ENCODE data around the gene LETM1.

LETM1 gene

DNA sequence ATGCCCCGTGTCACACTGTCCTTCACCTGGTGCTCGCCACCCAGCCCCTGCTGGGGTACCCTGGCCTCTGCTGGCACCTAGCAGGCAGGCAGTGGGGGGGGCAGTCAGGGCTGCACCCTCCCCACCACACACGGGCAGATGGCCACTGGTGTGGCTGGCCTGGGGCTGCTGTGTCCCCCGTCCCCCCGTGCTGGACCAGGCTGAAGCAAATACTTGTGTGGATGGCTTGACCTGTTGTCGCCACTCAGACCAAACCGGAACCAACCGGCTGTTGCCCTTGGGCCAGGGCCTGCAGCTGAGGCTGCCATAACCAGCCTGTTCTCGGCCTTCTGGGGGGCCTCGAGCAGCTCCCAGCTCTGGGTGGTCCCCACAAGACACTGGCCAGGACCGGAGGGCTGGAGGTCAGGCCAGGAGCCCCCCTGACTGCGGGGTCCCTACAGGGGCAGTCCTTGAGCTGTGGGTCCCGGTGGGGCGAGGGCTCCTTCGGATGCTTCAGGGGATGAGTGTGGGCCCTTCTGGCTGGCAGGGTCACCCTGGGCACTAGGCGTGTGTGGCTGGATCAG, 58.6 kb downstream of the LETM1 start:
- in situ Hi-C loops (cut with MboI; ENCODE audit: low sequenced_read_pairs) = no loop called here

DNA sequence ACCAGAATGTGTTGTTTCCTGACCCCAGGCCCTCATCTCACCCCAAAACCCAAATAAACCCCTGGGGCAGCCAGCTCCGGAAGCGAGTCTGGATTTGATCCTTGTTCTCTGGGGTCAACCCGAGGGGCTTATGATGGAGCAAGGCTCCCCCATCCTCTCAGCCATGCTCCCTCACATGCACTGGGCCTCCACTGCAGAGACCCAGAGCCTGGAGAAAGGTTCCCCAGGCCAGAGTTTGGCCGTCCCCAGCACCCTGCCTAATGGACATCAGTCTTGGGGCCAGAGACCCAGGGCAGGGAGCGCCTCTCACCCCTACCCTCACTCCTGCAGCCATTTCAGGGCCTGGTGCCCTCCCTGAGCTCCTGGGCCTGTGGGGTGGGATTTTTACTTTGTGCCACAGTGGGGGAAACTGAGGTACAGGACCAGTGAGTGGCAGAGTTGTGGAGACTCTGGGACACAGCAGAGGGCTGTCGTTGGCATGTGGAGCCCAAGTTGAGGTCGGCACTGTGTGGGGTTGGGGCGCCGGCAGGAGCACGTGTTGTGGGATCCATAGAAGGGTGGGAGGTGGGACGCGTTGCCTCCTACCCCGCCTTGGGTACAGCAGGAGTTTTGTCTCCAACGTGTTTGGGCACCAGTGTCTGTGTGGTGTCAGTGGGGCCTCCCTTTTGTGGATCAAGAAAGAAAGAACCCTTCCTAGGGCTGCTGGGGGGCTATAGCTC, 59.3 kb downstream of the LETM1 start:
- in situ Hi-C loops (cut with MboI; ENCODE audit: low sequenced_read_pairs) = no loop called here

DNA sequence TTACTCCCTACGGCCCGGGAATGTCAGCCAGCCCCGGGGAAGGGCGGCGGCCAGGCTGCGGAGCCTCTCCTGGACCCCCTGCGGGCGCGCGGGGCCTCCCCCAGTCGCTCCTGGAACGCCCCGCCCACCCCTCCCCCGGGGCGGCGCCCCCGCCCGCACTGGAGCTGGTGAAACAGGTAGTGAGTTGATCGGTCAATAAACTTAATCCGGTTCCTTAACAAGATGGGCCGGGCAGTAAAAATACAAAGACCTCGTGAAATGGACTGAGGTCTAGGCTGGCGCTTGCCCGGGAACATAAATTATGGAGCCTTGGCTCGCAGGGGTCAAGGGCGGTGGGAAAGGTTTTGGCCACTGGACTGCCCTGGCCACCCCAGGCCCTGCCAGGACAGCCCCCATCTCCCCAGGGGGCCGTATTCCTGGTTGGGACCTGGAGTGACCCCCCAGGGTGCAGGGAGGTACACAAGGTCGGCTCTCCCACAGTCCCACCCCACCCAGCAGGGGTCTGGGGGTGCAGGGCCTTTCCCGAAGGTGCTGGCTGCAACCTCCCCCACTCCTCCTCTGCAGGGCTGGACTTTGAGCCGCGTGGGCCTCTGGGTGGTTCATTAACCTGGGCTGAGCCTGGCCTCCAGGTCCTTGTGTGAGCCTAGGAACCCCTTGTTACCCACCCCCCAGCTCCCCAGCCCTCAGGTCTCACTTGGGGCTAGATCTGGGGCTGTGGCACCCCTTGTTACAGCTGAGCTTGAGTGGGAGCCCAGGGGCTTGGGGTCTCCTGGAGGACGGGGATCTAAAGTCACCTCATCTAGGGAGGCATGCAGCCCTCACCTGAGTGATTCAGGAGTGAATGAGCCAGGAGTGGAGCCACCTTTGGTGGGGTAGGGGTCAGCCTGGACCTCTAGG, 60.4 kb downstream of the LETM1 start:
- in situ Hi-C loops (cut with MboI; ENCODE audit: low sequenced_read_pairs) = no loop called here

DNA sequence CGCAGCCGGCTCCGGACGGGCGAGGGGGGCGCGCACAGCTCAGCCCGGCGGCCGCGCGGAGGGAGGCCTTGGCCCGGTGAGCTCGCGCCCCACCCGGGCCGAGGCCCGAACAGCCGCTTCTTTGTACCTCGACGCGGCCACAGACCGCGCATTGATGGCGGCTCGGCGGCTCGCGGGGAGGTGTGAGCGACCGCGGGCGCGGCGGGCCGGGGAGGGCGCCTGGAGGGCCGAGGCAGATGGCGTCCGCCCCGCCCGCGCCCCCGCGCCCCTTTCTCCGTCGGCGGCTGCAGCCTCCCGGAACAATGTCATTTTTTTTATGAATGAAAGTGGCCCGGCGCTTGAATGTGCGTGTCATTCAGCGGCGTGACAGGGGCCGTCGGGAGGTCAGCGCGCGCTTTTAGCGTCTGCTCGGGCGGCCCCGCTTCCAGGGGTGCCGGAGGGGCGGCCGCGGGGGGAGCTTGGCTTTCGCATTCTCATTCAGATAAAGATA, 61.1 kb downstream of the LETM1 start:
- in situ Hi-C loops (cut with MboI; ENCODE audit: low sequenced_read_pairs) = no loop called here

DNA sequence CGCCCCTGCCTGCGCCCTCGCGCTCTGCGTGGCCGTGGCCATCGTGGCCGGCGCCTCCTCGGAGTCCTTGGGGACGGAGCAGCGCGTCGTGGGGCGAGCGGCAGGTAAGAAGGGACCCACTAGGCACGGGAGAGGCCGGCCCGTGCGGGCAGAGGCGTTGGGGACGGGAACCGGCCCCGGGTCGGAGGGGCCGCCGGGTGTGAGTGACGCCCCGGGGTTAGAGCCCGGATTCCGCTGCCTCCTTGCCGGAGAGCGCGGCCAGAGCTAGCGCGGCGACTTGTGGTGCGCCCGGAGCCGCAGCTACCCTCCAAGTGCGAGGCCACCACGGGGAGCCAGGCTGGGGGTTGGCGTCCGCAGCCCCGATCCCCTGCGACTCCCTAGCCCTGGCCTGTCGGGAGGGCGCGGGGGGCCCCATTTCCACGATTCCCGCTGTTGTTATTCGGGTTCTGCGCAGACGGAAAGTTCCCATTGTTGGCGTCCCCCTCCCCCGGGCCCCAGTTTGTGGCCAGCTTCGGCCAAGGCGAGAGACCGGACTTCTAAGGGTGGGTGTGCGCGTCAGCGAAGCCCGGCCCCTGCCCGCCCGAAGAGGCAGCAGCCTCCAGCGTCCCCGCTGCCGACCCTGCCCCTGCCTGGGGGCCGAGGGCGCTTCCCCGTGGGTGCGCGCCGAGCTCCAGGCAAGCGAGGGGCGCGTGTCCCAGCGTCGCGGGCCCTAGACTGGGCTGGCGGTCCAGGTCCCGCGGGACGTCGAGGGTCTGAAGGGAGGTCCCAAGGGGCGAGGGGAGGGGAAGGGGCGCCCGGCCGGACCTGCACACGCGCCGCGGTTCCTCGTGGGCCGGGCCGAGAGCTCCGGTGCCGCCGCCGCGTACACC, 61.8 kb downstream of the LETM1 start:
- in situ Hi-C loops (cut with MboI; ENCODE audit: low sequenced_read_pairs) = no loop called here

DNA sequence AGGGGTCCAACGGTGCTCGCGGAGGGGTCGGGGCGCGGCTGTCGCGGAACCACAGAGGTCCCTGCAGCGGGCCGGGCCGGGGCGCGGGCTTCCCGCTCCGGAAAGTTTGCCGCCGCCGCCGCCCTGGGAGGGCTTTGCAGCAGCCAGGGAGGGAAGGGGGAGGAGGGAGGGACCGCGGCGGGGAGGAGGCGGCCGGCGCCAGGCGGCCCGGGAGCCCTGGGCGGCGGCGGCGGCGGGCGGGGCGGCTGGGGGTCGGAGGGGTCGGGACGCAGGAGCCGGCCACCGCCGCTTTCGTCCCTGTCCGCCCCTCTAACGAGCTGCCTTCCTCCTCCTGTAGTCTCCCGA, 62.5 kb downstream of the LETM1 start:
- in situ Hi-C loops (cut with MboI; ENCODE audit: low sequenced_read_pairs) = no loop called here

DNA sequence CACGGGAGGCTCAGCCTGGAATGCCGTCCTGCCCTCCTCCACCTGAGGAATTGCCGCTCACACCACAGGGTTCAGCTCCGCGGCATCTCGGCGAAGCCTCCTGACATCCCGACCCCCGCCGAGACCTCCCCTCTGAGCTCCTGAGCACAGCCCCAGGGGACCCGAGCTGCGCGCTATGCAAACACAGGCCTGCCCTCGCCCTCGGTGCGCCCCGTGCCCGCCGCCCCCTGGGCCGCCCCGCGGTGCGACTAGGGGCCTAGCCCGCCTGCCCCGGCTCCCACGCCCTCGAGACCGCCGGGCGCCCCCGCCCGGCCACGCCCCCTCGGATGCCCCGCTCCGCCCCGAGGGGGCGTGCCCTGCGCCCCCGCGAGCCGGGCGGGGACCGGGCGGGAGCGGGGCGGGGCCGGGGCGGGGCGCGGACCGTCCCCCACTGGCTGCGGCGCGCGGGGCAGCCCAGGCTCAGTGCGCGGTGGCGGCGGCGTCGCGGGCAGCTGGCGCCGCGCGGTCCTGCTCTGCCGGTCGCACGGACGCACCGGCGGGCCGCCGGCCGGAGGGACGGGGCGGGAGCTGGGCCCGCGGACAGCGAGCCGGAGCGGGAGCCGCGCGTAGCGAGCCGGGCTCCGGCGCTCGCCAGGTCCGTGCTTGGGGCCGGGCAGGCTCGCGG, 63.0 kb downstream of the LETM1 start, which contains the start of gene FGFR3:
FGFR3 (plus strand) TSS at position 462 of the 664 bp plus-strand sequence. CDS start 642 bp downstream, outside the sequence.
- in situ Hi-C loops (cut with MboI; ENCODE audit: low sequenced_read_pairs) = no loop called here

DNA sequence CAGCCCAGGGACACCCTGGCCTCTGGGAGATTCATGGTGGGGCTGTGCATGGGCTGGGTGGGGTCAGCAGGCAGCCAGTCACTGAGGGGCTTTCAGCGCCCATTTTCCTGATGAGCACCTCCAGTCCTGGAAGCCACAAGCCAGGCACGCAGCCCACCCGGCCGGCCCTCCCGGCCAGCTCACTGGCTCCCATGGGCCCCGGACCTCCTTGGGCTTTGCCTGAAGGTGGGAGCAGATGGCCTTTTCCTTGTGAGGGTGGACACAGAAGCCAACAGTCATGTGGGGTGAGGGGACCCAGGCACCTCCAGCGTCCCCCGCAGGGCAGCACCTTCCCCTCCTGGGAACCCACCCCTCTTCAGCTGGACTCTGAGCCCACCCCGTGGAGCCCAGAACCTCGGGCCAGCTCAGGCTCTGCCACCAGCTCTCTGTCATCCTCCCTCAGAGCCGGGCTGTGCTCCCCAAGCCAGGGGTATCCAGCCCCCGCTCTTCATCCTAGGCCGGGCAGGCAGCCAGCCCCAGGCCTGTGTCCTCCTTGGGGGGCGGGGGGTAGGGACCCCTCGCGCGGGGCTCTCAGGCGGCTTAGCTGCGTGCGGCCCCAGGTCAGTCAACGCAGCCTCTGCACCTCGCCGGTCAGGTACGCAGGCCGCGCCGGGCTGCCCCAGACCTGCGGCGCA, 63.7 kb downstream of the LETM1 start:
- in situ Hi-C loops (cut with MboI; ENCODE audit: low sequenced_read_pairs) = no loop called here

DNA sequence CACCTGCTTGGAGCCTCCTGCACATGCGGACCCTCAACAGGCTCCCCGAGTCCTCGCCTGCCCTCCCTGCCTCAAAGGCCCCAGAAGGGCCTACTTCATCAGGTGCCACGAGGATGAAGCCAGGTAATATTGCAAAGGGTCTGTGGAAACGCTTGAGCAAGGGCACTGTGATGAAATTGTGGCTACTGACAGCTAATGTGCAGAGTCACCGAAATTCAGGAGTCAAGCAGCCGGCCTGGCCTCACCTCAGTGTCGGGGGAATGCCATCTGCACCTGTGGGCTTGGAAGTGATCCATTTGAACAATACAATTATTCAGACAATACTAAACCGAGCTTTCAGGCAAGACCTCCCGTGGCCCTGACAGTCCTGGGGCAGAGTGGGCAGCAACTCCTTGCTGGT, 66.0 kb downstream of the LETM1 start:
- in situ Hi-C loops (cut with MboI; ENCODE audit: low sequenced_read_pairs) = no loop called here

DNA sequence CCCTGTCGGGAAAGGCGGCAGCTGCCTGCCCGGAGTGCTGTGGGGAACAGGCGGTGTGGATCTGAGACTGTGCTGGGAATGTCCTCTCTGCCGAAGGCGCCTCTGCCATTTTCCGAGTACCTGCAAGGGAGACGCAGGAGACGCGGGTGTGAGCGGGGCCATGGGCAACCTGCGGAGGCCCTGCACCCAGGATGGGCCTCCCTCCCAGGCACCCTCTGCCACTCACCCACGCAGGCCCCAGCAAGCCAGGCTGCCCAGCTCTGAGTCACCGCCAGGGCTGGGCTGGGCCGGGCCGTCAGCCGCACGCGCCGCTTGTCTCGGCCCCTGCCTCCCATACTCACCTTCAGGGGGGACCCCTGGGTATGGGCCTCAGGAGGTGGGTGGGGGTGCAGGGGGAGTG, 66.4 kb downstream of the LETM1 start:
- in situ Hi-C loops (cut with MboI; ENCODE audit: low sequenced_read_pairs) = no loop called here

DNA sequence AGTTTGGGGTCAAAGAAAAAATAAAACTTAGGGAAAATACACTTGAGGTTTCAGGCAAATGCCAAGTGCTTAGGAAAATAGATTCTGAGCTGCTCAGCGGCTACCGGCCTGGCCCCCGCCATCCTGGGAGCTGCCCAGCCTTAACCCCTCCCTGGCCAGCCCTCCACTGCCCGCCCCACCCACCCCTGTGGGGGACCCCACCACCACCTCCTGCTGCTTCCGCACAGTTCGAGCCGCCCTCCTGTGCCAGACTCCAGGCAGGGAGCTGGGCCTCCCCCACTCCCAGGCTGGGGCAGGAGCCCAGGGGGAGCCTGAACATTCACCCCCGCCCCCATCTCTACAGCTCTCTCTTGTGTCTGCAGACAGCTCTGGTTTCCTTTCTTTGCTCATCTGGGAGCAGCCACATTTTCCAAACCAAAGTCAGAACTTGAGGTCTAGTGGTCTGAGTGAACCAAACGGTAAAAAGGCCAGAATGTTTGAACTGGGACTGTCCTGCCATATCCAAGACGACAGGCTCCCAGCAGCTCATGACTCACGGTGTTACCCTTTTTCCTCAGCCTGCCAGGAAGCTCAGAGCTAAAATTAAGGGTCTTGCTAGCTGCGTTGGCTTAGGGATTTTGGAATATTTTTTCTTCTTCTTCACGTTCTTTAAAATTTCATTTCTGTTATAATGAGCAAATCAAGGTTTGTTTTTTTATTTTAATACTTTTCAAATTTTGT, 67.5 kb downstream of the LETM1 start:
- in situ Hi-C loops (cut with MboI; ENCODE audit: low sequenced_read_pairs) = no loop called here

DNA sequence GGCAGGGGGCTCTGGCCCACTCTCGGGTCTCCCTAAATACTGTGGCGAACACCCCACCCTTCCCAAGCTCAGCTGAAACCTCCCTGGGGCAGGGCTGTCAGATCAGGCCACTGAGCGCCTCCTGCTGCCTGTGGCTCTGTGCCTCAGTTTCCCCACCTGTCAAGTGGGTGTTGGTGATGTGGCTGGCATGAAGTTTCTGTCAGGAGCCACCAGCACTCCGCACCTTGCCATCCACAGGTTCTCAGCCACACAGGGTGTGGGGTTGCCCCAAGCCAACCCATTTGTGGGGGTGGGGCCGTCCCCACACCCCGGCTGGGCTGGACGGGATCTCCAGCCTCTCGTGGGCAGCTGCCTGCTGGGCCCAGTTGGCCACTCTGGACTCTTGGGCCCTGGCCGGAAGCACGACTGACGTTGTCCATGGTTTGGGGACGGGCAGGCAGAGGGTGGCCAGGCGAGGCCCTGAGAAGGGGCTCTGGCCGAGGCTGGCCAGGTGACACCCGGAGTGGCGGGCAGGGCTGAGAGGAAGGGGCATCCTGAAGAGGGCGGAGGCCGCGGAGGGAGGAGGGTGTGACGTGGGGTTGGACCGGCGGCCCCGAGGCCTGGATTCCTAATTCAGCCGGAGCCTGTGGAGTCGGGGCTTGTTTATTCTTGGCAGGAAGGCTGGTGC, 68.4 kb downstream of the LETM1 start:
- in situ Hi-C loops (cut with MboI; ENCODE audit: low sequenced_read_pairs) = no loop called here

DNA sequence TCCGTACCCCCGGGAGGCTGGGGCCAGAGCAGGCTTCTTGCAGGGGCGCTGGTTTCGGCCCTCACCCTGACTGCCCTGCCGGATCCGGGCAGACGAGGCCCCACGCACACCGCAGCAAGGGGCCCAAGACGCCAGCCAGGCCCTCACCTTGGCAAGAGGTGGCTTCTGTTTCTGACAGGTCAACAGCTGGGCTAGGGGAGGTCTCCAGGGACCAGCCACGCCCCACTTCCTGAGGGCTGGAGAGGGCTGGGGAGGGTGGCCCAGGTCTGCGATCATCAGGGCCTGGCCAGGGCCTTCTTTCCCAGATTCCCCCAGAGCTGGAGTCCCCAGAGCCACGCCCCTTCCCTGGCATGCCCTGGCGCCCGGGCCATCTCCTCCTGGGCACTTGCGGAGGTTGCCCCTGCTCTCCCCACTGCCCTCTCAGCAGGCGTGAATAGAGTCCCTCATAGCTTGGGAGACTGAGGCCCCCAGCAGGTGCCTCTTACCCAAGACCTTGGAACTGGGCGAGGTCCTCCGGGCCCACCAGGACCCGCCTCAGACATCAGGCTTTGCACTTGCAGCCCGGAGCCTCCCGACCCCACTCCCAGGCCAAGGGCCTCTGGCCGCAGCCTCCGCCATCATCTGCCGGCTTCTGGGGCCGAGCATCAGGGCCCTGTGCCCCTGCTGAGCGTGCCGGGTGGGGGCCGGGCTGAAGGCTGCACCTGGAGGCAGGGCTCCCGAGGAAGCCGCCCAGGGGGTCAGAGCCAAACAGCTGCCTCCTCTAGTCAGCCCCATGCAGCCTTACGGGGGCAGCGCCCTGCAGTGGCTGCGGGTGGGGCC, 69.2 kb downstream of the LETM1 start:
- in situ Hi-C loops (cut with MboI; ENCODE audit: low sequenced_read_pairs) = no loop called here

DNA sequence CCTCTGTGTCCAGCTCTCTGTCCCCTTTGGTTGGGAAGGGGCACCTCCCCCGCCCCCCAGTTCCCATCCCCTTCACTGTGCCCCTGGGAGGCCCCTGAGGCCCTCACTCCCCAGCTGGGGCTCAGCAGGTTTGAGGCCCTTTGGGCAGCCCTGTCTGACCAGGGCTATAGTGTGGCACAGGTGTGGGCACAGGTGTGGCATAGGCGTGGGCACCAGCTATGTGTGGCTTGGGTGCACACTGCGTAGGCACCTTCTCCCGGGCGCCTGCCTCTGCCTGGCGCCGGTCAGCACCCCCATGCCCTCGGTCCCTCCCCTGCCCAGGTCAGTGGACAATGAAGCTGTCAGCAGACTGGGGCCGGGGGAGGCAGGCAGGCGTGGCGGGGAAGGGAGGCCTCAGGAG, 70.4 kb downstream of the LETM1 start:
- in situ Hi-C loops (cut with MboI; ENCODE audit: low sequenced_read_pairs) = no loop called here

DNA sequence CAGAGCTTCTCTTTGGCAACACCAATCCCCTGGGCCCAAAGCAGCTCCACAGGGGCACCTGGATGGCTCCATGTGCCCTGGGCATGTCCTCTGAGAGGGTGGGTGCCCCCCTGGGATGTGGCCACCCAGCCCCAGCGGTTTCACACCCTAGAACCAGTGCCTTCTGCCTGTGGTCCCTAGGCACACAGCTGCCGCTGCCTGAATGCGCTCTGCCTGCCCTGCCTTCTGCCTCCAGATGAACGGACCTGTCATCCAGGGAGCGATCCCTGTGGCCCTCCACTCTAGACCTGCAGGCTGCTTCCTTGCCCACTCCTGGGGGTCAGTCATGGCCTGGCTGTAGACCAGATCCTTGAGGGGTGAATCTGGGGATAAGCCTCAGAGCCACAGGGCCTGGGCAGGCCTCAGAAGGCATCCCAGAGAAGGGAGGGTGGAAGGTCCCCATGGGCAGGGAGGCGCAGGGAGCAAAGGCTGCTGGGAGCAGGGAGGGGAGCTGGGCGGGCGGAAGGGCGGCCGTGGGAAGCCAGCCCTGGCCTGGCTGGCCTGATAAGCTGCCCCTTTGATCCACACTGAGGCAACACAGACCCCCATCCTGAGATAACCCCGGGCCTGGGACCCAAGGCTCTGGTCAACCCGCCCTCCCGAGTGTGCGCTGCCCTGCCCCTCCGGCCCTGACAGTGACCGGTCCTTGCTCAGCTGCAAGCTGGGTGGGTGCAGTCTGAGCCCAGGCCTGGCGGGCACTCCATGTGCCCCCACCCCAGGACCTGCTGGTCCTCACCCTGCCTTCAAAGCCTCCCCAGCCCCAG, 71.0 kb downstream of the LETM1 start:
- in situ Hi-C loops (cut with MboI; ENCODE audit: low sequenced_read_pairs) = no loop called here

DNA sequence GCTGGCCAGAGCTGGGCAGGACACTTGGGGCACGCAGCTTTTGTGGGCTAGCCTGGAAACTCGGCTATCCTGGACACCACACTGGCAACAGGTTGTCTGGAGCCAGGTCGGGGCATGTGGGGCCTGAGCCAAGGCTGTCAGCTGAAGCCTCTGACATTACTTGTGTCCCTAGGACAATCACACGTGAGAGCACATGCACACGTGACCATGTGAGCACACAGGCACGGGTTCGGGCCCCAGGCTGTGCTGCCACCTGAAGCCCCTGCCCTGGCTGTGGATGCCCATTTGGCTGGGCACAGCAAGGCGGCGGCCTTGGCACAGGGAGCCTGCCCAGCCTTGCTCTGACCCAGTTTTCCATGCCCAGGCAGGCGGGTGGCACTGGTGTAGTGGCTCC, 71.6 kb downstream of the LETM1 start:
- in situ Hi-C loops (cut with MboI; ENCODE audit: low sequenced_read_pairs) = no loop called here

DNA sequence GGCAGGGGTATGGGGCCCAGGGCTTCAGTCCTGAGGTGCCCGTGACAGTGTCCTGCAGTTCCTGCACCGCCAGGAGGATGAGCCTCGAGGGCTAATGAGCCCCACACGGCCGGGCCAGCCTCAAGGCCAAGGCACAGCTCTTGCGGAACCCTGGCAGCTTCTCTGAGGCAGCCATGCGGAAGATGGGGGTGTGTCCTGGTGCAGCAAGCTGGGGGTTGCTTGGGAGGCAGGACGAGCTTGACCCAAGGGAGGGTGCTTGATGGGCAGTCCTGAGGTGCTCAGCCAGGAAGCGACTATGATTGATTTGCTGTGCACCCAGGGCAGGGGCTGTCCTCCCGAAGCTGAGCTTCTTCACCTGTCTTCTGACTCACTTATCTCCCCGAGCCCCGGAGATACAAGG, 72.0 kb downstream of the LETM1 start:
- in situ Hi-C loops (cut with MboI; ENCODE audit: low sequenced_read_pairs) = no loop called here
